GM10248 (cell line): ENCODE data around the gene BRAT1.

Experiments used
- CTCF ChIA-PET: fragments of 300-600 bp; sonication (Branson Sonifier 250); formaldehyde crosslinking; extraction: SDS; loops from one replicate; lab custom pipeline; 2021; ENCODE audit warnings: antibody characterized with exemption; lab: Yijun Ruan, JAX
- POLR2A ChIA-PET: fragments of 350-650 bp; sonication (Branson Sonifier 250); formaldehyde crosslinking; extraction: SDS; loops from one replicate; lab custom pipeline; 2020; ENCODE audit warnings: antibody characterized with exemption; lab: Yijun Ruan, JAX
- DNase-seq: peaks from one replicate; pipeline ENCODE4 v3.0.0; 2012; ENCODE audit errors: extremely low spot score
- TF ChIP-seq, protein P1 (sequence below): IDR thresholded peaks from 2 replicates; pipeline ENCODE4 v1.5.1; 2012; ENCODE audit warnings: mild to moderate bottlenecking, low read depth; ENCODE audit errors: extremely low read depth, missing control alignments, control extremely low read depth

Gene BRAT1

DNA sequence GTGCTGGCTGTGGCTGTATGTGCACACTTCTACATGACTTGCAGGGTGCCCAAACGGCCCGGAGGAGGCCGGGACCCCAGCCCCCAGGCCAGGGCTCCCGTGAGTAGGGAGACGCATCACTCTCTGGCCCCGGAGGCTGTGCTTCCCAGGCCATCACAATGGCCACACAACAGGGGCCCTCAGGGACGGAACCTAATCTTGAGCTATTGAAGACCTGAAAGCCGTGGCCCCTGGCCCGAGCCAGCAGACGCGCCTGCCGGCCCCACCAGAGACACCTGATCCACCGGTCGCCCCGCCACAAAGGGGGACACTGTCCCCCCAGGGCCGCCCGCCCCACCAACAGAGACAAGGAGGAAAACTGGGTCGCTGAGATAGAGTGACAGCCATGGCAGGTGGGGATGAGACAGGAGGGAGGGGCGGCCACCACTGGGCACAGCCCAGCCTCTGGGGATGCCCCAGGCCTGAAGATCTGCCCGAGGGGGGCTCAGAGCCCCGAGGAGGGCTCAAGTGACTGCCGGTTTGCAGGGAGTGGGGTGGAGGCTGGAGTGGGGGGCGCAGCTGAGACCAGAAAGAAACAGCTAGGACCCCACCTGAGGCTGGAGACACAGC lies 45.9 kb downstream of the BRAT1 start:
- CTCF ChIA-PET, result interaction anchor here (1.3 kb wide), 1 partner anchor 200 kb away, joined by 3 read pairs; no protein-coding TSS in a partner anchor
- POLR2A ChIA-PET, result no interaction called here
- no peak for DNase-seq
- TF ChIP-seq, protein P1, sequence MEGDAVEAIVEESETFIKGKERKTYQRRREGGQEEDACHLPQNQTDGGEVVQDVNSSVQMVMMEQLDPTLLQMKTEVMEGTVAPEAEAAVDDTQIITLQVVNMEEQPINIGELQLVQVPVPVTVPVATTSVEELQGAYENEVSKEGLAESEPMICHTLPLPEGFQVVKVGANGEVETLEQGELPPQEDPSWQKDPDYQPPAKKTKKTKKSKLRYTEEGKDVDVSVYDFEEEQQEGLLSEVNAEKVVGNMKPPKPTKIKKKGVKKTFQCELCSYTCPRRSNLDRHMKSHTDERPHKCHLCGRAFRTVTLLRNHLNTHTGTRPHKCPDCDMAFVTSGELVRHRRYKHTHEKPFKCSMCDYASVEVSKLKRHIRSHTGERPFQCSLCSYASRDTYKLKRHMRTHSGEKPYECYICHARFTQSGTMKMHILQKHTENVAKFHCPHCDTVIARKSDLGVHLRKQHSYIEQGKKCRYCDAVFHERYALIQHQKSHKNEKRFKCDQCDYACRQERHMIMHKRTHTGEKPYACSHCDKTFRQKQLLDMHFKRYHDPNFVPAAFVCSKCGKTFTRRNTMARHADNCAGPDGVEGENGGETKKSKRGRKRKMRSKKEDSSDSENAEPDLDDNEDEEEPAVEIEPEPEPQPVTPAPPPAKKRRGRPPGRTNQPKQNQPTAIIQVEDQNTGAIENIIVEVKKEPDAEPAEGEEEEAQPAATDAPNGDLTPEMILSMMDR, result no peak

DNA sequence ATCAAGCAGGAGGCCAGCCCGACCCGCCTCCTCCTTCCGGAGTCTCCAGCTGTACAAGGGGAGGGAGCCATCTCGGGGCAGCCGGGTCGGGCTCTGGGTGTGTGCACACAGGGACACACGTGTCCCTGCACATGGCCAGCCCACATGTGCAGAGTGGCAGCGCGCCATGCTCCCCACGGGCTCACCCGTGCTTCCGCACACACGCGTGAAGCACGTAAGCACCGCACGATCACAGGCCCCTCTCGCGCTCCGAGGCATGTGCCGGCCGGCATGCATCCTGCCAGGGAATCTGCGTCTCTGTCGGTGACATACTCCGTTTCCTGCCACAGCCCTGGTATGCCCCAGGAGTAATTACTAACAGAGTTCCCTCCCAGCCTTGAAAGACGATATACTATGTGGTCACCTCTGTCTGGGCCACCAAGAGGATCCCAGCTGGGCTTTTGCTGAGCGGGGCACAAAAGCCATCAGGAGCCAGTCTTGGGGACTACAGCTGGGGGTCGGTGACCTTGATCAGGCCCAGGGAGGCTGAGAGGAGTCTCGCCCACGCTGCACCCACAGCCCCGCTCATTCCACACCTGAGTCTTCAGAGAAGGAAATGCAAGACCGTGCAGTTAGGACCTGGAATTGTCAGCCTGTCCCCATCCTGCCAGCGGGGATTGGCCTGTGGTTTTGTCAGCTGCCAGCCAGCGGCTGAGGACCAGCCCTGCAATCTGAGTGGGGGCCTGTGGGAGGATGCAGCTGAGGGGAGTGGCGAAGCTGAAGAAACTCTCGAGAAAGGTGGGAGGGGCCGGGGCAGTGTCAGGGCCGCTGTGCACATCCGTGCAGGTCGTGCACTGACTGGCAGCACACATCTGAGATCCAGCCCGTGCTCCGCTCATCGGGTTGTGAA lies 46.8 kb downstream of the BRAT1 start:
- DNase-seq, result peak; percentile 71
- ChIA-PET CTCF (interaction anchor here (0.6 to 1.3 kb wide), 2 partner anchors 10 to 201 kb away, joined by 3 to 4 read pairs; no protein-coding TSS in a partner anchor), POLR2A (no interaction called here)
- TF ChIP-seq, protein P1, result no peak

DNA sequence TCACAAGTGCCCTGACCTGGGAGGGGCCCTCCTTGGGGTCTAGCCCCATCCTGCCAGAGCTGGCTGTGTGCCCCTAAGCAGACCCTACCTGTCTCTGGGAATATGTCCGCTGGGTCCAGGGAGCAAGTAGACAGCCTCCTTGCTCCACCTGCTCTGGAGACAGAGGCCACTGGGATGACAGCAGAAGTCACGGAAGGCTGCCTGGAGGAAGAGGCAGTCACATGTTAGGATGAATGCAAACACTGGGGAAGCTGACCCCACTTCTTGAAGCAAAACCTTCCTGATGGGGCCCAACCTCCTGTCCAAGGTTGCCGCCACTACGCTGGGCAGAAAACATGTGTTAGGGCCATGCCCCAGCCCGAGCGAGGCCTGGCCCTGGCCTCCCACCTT lies 47.4 kb downstream of the BRAT1 start:
- POLR2A ChIA-PET, result no interaction called here
- CTCF ChIA-PET, result interaction anchor here (0.6 to 1.3 kb wide), 2 partner anchors 9 to 202 kb away, joined by 3 to 4 read pairs; no protein-coding TSS in a partner anchor
- no peak for DNase-seq
- TF ChIP-seq, protein P1, result no peak

DNA sequence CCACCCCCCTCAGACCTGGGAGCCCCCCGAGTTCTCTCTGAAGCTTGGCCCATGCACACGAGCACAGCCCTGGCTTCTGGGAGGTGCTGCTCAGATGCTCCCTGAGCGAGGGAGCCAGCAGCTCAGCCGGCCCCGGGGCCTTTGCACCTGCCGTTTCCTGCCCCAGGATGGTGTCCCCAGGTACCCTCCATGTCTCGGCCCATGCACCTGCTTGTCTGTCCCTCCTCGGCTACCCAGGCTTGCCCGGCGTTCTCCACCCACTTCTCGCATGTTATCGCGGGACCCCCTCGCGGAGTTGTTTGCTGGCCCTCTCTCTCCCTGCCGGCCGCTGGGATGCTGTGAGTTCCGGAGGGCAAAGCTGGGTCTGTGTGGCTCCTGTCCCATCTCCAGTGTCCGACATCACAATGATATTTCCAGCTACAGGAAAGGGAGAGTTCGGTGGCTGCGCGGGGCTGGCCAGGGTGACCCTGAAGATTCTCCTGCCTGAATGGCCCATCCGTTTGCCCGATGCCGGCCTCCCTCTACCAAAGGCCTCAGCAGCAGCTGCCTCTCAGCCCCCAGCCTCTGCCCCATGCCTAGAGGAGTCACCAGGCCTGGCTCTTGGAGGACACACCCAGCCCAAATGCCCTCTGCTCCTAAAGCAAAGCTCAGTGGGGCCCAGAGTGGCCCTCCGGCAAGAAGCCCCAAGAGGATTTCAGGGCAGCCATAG lies 48.0 kb downstream of the BRAT1 start:
- POLR2A ChIA-PET, result no interaction called here
- TF ChIP-seq, protein P1, result no peak
- DNase-seq, result no peak
- CTCF ChIA-PET, result interaction anchor here (0.6 kb wide), 1 partner anchor 9 kb away, joined by 4 read pairs; no protein-coding TSS in a partner anchor

DNA sequence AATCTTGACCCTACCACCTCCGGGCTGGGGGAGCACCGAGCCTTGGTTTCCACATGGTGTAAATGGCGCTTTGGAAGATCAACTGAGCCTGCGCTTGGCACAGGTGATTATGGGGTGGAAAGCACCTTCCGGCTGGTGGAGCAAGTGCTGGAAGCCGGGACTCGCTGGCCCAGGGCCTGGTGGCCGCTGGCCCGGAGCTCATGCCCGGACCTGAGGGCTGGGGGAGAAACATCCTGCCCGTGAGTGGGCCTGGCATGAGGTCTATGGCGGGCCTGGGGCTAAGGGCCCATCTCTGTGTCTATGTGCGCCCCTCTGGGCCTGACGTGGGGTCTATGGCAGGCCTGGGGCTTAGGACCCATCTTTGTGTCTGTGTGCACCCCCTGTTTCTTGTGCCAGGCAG lies 49.9 kb downstream of the BRAT1 start:
- ChIA-PET CTCF (interaction anchor here (1.0 kb wide), 1 partner anchor 38 kb away, joined by 3 read pairs; no protein-coding TSS in a partner anchor), POLR2A (no interaction called here)
- TF ChIP-seq, protein P1, result no peak
- DNase-seq, result no peak

DNA sequence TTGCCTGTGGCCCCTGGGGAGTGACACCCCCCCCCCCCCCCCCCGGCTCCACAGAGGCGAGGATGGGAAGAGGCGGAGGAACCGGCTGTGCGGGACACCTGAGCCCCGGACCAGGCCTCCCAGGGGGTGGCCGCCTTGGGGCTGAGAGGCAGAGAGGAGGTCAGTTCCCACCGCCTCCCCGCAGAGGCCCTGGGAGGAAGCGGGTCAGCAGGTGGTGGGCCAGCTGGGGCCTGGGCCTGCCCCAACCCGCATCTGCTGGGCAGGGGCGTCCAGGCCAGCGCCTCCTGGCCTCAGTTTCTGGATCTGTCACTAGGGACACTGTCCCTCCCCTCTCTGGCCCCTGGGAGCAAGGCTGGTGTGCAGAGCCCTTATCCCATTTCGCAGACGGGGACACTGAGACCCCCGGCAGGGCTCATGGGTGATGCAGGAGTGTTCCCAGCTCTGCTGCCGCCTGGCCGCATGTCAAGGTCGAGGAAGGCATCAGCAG lies 50.4 kb downstream of the BRAT1 start:
- no peak for DNase-seq
- ChIA-PET CTCF (interaction anchor here (1.0 to 1.1 kb wide), 2 partner anchors 37 to 55 kb away, joined by 3 read pairs; no protein-coding TSS in a partner anchor), POLR2A (no interaction called here)
- TF ChIP-seq, protein P1, result no peak
